Astrocyte (in vitro differentiated cells and primary cell): ENCODE measurements around the gene PEAK3.

Experiments used
- CTCF ChIP-seq: IDR thresholded peaks from 2 replicates; pipeline ENCODE4 v1.5.1; 2011; ENCODE audit warnings: low read depth, mild to moderate bottlenecking, inconsistent platforms, low read length, moderate library complexity; ENCODE audit not compliant: insufficient read depth
- EZH2 ChIP-seq: IDR thresholded peaks from 2 replicates; pipeline ENCODE4 v1.6.1; 2012; ENCODE audit warnings: mild to moderate bottlenecking, low read length, inconsistent platforms; ENCODE audit not compliant: insufficient read depth

DNA sequence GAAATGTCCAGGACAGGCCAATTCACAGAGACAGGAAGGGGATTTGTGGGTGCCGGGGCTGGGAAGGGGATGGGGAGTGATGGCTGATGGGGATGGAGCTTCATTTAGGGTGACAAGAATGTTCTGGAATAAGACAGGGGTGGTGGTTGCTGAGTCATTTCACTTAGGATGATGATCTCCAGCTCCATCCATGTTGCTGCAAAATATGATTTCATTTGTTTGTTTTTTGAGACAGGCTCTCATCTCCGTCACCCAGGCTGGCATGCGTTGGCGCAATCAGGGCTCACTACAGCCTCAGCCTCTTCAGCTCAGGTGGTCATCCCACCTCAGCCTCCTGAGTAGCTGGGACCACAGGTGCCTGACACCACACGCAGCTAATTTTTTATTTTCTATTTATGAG, 22.6 kb downstream of the PEAK3 start:
- TF ChIP-seq CTCF (no peak), EZH2 (no peak)
